Kidney epithelial cell (primary cell): ENCODE measurements around the gene IMMP2L. TPM values are rescaled to one million over a fixed set of nuclear protein-coding genes. Genes with fewer than 3 reads are reported as not detected.

ENCODE experiments used
- DNase-seq: peaks from one replicate; pipeline ENCODE4 v3.0.0-alpha.2; 2010; ENCODE audit warnings: low read depth
- H3K27me3 ChIP-seq: 2 replicates; pipeline ENCODE4 v1.6.0; 2011; ENCODE audit warnings: low read length; ENCODE audit not compliant: control insufficient read depth, insufficient read depth
- H3K36me3 ChIP-seq: 2 replicates; pipeline ENCODE4 v1.5.1; 2011; ENCODE audit warnings: low read length; ENCODE audit not compliant: control insufficient read depth, insufficient read depth
- H3K4me3 ChIP-seq: 2 replicates; pipeline ENCODE4 v1.5.1; 2011; ENCODE audit warnings: low read depth, mild to moderate bottlenecking, control low read depth, low read length
- total RNA-seq: library from RNA; depleted of rRNA; stranded (reverse); fragments of >200 nt; gene quantifications from 2 replicates; pipeline ENCODE4 v1.2.3, GENCODE V29; 2015
- TF ChIP-seq, protein P1 (sequence below): IDR thresholded peaks from 2 replicates; pipeline ENCODE4 v1.5.1; 2011; ENCODE audit warnings: mild to moderate bottlenecking, moderate library complexity, low read length, control low read depth, inconsistent platforms; ENCODE audit not compliant: insufficient read depth, poor library complexity, severe bottlenecking

IMMP2L gene
- total RNA-seq, 1 donor from 2014 or later, result 30.8 TPM

- H3K27me3 ChIP-seq, result no peaks in the 10 kb centered on the region
- no peak for DNase-seq
These were observed 643.2 kb downstream of the IMMP2L start for GRCh38 chr7:110918949-110919548.

DNA sequence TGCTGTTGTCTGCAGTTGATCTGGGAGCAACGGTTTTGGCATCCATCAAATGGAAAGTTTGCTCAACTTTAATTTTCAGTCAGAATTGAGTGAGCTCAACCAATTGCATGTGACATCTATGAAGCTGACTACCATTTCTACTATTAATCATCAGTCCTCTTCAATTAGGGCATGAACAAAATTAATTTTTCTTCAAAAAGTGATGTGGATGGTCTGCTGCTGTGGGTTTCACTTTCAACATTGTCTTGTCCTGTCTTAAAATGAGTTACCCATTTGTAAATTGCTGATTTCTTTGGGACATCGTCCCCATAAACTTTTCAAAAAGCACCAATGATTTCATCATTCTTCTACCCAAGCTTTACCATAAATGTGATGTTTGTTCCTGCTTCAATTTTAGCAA is 648.0 kb downstream of the IMMP2L start:
- TF ChIP-seq, protein P1, sequence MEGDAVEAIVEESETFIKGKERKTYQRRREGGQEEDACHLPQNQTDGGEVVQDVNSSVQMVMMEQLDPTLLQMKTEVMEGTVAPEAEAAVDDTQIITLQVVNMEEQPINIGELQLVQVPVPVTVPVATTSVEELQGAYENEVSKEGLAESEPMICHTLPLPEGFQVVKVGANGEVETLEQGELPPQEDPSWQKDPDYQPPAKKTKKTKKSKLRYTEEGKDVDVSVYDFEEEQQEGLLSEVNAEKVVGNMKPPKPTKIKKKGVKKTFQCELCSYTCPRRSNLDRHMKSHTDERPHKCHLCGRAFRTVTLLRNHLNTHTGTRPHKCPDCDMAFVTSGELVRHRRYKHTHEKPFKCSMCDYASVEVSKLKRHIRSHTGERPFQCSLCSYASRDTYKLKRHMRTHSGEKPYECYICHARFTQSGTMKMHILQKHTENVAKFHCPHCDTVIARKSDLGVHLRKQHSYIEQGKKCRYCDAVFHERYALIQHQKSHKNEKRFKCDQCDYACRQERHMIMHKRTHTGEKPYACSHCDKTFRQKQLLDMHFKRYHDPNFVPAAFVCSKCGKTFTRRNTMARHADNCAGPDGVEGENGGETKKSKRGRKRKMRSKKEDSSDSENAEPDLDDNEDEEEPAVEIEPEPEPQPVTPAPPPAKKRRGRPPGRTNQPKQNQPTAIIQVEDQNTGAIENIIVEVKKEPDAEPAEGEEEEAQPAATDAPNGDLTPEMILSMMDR, result no peak
- Histone ChIP-seq H3K27me3 (no peaks in the 10 kb centered on the region), H3K4me3 (no peak overlapping the region), H3K36me3 (no peaks in the 10 kb centered on the region)
- no peak for DNase-seq

More at GRCh38 chr7:110918949-110919548, 643.2 kb downstream of the IMMP2L start:
- no peak overlapping the region for H3K4me3 ChIP-seq
- TF ChIP-seq, protein P1, result no peak
- no peaks in the 10 kb centered on the region for H3K36me3 ChIP-seq

DNA sequence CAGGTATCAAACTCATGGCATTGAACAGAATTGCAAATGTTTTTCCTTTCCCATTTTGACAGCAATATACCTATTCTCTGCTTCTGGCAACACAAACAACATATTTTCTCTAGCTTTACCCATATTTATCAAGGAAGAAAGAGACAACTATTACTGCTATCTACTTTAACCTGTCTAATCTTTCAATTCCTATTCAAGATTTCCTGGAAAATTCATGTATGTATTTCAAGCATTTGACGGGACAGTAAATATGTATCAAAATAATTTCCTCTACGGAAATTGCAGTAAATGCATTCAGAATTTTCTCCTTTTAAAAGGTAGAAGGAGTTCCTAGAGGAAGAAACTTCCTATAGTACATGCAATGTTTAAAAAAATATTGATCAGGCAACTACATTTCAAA is 650.7 kb downstream of the IMMP2L start:
- TF ChIP-seq, protein P1, result no peak
- DNase-seq, result no peak
- no peaks in the 10 kb centered on the region for H3K27me3 ChIP-seq
- no peak overlapping the region for H3K4me3 ChIP-seq
- H3K36me3 ChIP-seq, result no peaks in the 10 kb centered on the region

GRCh38 chr7:110909117-110909516 is 653.2 kb downstream of the IMMP2L start:
- no peaks in the 10 kb centered on the region for H3K27me3 ChIP-seq
- TF ChIP-seq, protein P1, result no peak
- H3K36me3 ChIP-seq, result no peaks in the 10 kb centered on the region
- DNase-seq, result no peak
- no peak overlapping the region for H3K4me3 ChIP-seq

DNA sequence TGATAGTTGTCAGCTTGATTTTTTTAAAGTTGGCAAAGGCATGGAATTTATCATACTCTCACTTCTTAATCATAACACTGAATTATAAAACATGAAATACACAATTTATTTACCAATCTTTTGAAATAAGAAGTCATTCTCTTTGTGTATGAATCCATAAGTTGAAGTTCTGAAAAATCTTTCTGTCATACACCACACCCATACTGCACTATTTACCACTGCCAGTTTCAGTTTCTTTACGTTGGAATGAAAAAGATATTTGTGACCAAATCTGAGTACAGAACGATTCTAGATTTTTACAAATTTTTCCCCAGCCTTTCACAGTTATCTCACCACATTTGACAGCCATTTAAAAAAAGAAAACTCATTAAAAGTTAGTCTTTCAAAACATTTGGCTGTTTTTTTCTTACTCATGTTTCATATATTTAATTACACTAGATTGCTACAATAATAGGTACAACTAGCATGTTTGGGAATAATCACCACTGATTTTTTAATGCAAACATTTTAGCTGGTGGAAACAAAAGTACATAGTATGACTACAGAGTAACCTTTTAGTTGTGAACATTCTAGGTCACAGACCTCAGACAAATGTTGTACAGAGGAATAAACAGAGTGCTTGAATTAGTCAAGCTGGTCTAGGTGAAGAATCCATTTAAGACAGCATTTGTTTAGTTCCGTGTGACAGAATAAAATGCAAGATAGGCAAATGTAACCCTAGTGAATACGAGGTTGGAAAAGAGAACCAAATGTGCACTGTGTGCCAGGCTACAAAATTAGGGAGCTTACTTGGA is 656.3 kb downstream of the IMMP2L start:
- TF ChIP-seq, protein P1, result no peak
- DNase-seq, result no peak
- H3K4me3 ChIP-seq, result no peak overlapping the region

More for the DNA sequence above, 656.3 kb downstream of the IMMP2L start:
- Histone ChIP-seq H3K27me3 (no peaks in the 10 kb centered on the region), H3K36me3 (no peaks in the 10 kb centered on the region)
